H1 (cell line): ENCODE measurements around the gene PPP1R1B.

Experiments used
- CREB1 ChIP-seq: IDR thresholded peaks from 2 replicates; pipeline ENCODE4 v1.6.1; 2012; ENCODE audit warnings: inconsistent platforms
- GABPA ChIP-seq: IDR thresholded peaks from 2 replicates; pipeline ENCODE4 v1.6.1; 2011; ENCODE audit warnings: mild to moderate bottlenecking, low read length, moderate library complexity, borderline replicate concordance; ENCODE audit not compliant: insufficient read depth
- KDM1A ChIP-seq: fragments of 200-600, 300-600 bp; sonication (generic); IDR thresholded peaks from 2 replicates; pipeline ENCODE4 v1.7.1; 2016; ENCODE audit warnings: mild to moderate bottlenecking, low read length, borderline replicate concordance
- POLR2A ChIP-seq, 2 experiments: IDR thresholded peaks; 1 replicate in 1 of 2; 2 replicates in 1 of 2; pipeline ENCODE4 v1.6.1; 2011; ENCODE audit warnings: low read depth in 2 of 2, low read length in 2 of 2, mild to moderate bottlenecking in 2 of 2; ENCODE audit errors: control extremely low read depth in 1 of 2
- POU5F1 ChIP-seq: IDR thresholded peaks from 2 replicates; pipeline ENCODE4 v1.6.1; 2011; ENCODE audit warnings: low read depth, mild to moderate bottlenecking, low read length, moderate library complexity
- RAD21 ChIP-seq, 2 experiments: IDR thresholded peaks in 1 of 2; conservative IDR thresholded peaks in 1 of 2; 2 replicates each; pipeline ENCODE4 v1.6.1; 2011; ENCODE audit warnings: low read depth in 2 of 2, low read length in 2 of 2, improper control_type of control experiment in 1 of 2, inconsistent platforms in 1 of 2, mild to moderate bottlenecking in 1 of 2, moderate library complexity in 1 of 2
- RFX5 ChIP-seq: IDR thresholded peaks from 2 replicates; pipeline ENCODE4 v1.6.1; 2011; ENCODE audit warnings: low read depth, low read length, improper control_type of control experiment, borderline replicate concordance
- SIX5 ChIP-seq: IDR thresholded peaks from 2 replicates; pipeline ENCODE4 v1.6.1; 2011; ENCODE audit warnings: mild to moderate bottlenecking, low read depth, low read length
- TBP ChIP-seq: IDR thresholded peaks from 2 replicates; pipeline ENCODE4 v1.6.1; 2011; ENCODE audit warnings: low read depth, low read length, improper control_type of control experiment
- TF ChIP-seq, protein P1 (sequence below), 3 experiments: IDR thresholded peaks; 1 replicate in 2 of 3; 2 replicates in 1 of 3; pipeline versions ENCODE4 v1.5.1 to v1.6.1; 2011; ENCODE audit warnings: low read length in 3 of 3, mild to moderate bottlenecking in 3 of 3, inconsistent platforms in 2 of 3, low read depth in 1 of 3, moderate library complexity in 1 of 3; ENCODE audit not compliant: insufficient read depth in 1 of 3; ENCODE audit errors: control extremely low read depth in 1 of 3
- TF ChIP-seq, protein P2 (sequence below): IDR thresholded peaks from 2 replicates; pipeline ENCODE4 v1.6.1; 2011; ENCODE audit warnings: low read length, improper control_type of control experiment

DNA sequence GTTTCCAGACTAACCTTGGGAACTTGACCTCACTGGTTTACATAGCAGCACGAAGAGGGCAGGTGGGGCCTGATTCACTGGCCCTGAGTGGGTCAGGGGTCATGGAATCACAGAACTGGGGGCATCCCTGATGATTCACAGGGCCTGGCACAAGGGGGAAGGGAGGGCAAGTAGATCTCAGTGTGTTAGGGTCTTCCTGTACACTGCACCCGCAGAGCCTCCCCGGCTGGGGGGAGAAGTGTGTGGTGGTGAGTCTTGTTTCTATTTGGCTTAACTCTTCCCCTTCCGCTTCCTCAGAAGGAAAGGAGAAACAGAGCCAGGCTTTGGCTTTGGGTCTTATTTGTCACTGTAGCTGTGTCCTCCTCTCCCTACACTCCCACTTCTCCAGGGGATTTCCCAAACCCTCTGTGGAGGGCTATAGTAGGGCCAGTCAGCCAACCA lies 13.9 kb downstream of the PPP1R1B start:
- TF ChIP-seq, protein P1, sequence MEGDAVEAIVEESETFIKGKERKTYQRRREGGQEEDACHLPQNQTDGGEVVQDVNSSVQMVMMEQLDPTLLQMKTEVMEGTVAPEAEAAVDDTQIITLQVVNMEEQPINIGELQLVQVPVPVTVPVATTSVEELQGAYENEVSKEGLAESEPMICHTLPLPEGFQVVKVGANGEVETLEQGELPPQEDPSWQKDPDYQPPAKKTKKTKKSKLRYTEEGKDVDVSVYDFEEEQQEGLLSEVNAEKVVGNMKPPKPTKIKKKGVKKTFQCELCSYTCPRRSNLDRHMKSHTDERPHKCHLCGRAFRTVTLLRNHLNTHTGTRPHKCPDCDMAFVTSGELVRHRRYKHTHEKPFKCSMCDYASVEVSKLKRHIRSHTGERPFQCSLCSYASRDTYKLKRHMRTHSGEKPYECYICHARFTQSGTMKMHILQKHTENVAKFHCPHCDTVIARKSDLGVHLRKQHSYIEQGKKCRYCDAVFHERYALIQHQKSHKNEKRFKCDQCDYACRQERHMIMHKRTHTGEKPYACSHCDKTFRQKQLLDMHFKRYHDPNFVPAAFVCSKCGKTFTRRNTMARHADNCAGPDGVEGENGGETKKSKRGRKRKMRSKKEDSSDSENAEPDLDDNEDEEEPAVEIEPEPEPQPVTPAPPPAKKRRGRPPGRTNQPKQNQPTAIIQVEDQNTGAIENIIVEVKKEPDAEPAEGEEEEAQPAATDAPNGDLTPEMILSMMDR (IDR thresholded peaks at IDR 0.05; ENCODE audit: control extremely low read depth in 1 of 3, insufficient read depth in 1 of 3, low read depth in 1 of 3, low read length in 3 of 3), result no peak
- TF ChIP-seq GABPA (no peak), POLR2A (IDR thresholded peaks at IDR 0.05; ENCODE audit: control extremely low read depth in 1 of 2, low read depth in 2 of 2, low read length in 2 of 2) (no peak), KDM1A (no peak), CREB1 (no peak), RFX5 (no peak), TBP (no peak), SIX5 (no peak), RAD21 (IDR thresholded peaks at IDR 0.05 in 1 of 2, conservative IDR thresholded peaks at IDR 0.05 in 1 of 2; ENCODE audit: low read depth in 2 of 2, low read length in 2 of 2) (no peak), POU5F1 (no peak)
- TF ChIP-seq, protein P2, sequence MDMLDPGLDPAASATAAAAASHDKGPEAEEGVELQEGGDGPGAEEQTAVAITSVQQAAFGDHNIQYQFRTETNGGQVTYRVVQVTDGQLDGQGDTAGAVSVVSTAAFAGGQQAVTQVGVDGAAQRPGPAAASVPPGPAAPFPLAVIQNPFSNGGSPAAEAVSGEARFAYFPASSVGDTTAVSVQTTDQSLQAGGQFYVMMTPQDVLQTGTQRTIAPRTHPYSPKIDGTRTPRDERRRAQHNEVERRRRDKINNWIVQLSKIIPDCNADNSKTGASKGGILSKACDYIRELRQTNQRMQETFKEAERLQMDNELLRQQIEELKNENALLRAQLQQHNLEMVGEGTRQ, result no peak
